Astrocyte (in vitro differentiated cells and primary cell): Measurements from ENCODE around the gene INAVA. TPM values are rescaled to one million over a fixed set of nuclear protein-coding genes. Genes with fewer than 3 reads are reported as not detected.
"Not testable (repeated sequence)": the region's sequence is repeated elsewhere in the genome, so short reads cannot be mapped to it uniquely, and the experiment has no call there.

Experiments
- DNase-seq: peaks from one replicate; pipeline ENCODE4 v3.0.0-alpha.2; 2010; ENCODE audit warnings: low read depth
- FAIRE-seq: peaks from 2 replicates; lab custom pipeline; 2011; peaks lifted over from hg19 to GRCh38; lab: Jason Lieb, UNC
- H2AFZ ChIP-seq: 2 replicates; pipeline ENCODE4 v1.6.0; 2012; ENCODE audit warnings: low read depth, low read length, inconsistent platforms
- H3K27ac ChIP-seq: 2 replicates; pipeline ENCODE4 v1.5.1; 2011; ENCODE audit warnings: low read depth, low read length, inconsistent platforms
- H3K27me3 ChIP-seq: 2 replicates; pipeline ENCODE4 v1.6.0; 2011; ENCODE audit warnings: low read length, inconsistent platforms; ENCODE audit not compliant: insufficient read depth
- H3K36me3 ChIP-seq: 2 replicates; pipeline ENCODE4 v1.5.1; 2011; ENCODE audit warnings: low read length, inconsistent platforms; ENCODE audit not compliant: insufficient read depth
- H3K4me1 ChIP-seq: 2 replicates; pipeline ENCODE4 v1.5.1; 2011; ENCODE audit warnings: low read length, inconsistent platforms; ENCODE audit not compliant: insufficient read depth
- H3K4me2 ChIP-seq: 2 replicates; pipeline ENCODE4 v1.6.0; 2012; ENCODE audit warnings: low read length, inconsistent platforms
- H3K4me3 ChIP-seq: 2 replicates; pipeline ENCODE4 v1.5.1; 2011; ENCODE audit warnings: low read depth, mild to moderate bottlenecking, low read length, inconsistent platforms; ENCODE audit not compliant: insufficient read depth
- H3K79me2 ChIP-seq: 2 replicates; pipeline ENCODE4 v1.6.0; 2012; ENCODE audit warnings: mild to moderate bottlenecking, low read length, inconsistent platforms; ENCODE audit not compliant: insufficient read depth
- H3K9ac ChIP-seq: 2 replicates; pipeline ENCODE4 v1.6.0; 2012; ENCODE audit warnings: mild to moderate bottlenecking, low read length, inconsistent platforms
- H3K9me3 ChIP-seq: 2 replicates; pipeline ENCODE4 v1.5.1; 2012; ENCODE audit warnings: low read depth, mild to moderate bottlenecking, low read length, inconsistent platforms; ENCODE audit not compliant: insufficient read depth
- H4K20me1 ChIP-seq: 2 replicates; pipeline ENCODE4 v1.6.0; 2012; ENCODE audit warnings: low read length, inconsistent platforms; ENCODE audit not compliant: insufficient read depth
- H3K27ac Mint-ChIP-seq: one replicate; pipeline ENCODE4 v1.8.0; 2021; ENCODE audit warnings: mild to moderate bottlenecking, mixed read lengths; ENCODE audit not compliant: unreplicated experiment
- H3K27me3 Mint-ChIP-seq: one replicate; pipeline ENCODE4 v1.8.0; 2021; ENCODE audit warnings: low read depth, mixed read lengths; ENCODE audit not compliant: unreplicated experiment
- H3K36me3 Mint-ChIP-seq: one replicate; pipeline ENCODE4 v1.8.0; 2021; ENCODE audit warnings: low read depth, mixed read lengths; ENCODE audit not compliant: unreplicated experiment
- H3K4me1 Mint-ChIP-seq: one replicate; pipeline ENCODE4 v1.8.0; 2021; ENCODE audit warnings: low read depth, mixed read lengths; ENCODE audit not compliant: unreplicated experiment
- H3K4me3 Mint-ChIP-seq: one replicate; pipeline ENCODE4 v1.8.0; 2021; ENCODE audit warnings: mild to moderate bottlenecking, moderate library complexity, mixed read lengths; ENCODE audit not compliant: unreplicated experiment
- H3K9me3 Mint-ChIP-seq: one replicate; pipeline ENCODE4 v1.8.0; 2021; ENCODE audit warnings: mild to moderate bottlenecking, mixed read lengths; ENCODE audit not compliant: unreplicated experiment
- CTCF ChIP-seq: IDR thresholded peaks from 2 replicates; pipeline ENCODE4 v1.5.1; 2011; ENCODE audit warnings: low read depth, mild to moderate bottlenecking, inconsistent platforms, low read length, moderate library complexity; ENCODE audit not compliant: insufficient read depth
- EZH2 ChIP-seq: IDR thresholded peaks from 2 replicates; pipeline ENCODE4 v1.6.1; 2012; ENCODE audit warnings: mild to moderate bottlenecking, low read length, inconsistent platforms; ENCODE audit not compliant: insufficient read depth
- total RNA-seq: library from RNA; stranded (reverse); gene quantifications from 2 replicates; pipeline ENCODE4 v1.2.1, GENCODE V29; 2021

Gene INAVA
- total RNA-seq, 1 donor from 2014 or later = 10.3 TPM

GRCh38 chr1:200962631-200963030, 67.9 kb downstream of the INAVA start:
- Mint-ChIP-seq H3K4me1 (peaks cover 10% of the 10 kb centered on the region), H3K36me3 (peaks cover 2% of the 10 kb centered on the region), H3K27me3 (peaks cover 29% of the 10 kb centered on the region), H3K9me3 (no peaks in the 10 kb centered on the region), H3K4me3 (no peak overlapping the region), H3K27ac (peak overlapping the region; percentile 58)
- peaks cover 2% of the 10 kb centered on the region for H3K27me3 ChIP-seq
- H3K27ac ChIP-seq = no peak overlapping the region
- no peaks in the 10 kb centered on the region for H3K4me1 ChIP-seq
- H2AFZ ChIP-seq = no peak overlapping the region
- TF ChIP-seq CTCF (no peak), EZH2 (no peak)
- FAIRE-seq (no peak), DNase-seq (no peak)
- H3K4me3 ChIP-seq = no peak overlapping the region
- no peak overlapping the region for H3K4me2 ChIP-seq
- H3K36me3 ChIP-seq = no peaks in the 10 kb centered on the region
- H3K9me3 ChIP-seq = no peaks in the 10 kb centered on the region
- no peaks in the 10 kb centered on the region for H4K20me1 ChIP-seq
- H3K9ac ChIP-seq = no peak overlapping the region
- no peaks in the 10 kb centered on the region for H3K79me2 ChIP-seq

GRCh38 chr1:200963076-200963475, 68.4 kb downstream of the INAVA start:
- H3K36me3 ChIP-seq = no peaks in the 10 kb centered on the region
- H3K4me3 Mint-ChIP-seq = no peak overlapping the region
- no peak overlapping the region for H3K27ac ChIP-seq
- H3K79me2 ChIP-seq = no peaks in the 10 kb centered on the region
- TF ChIP-seq EZH2 (no peak), CTCF (no peak)
- H4K20me1 ChIP-seq = no peaks in the 10 kb centered on the region
- H3K4me2 ChIP-seq = no peak overlapping the region
- H3K4me1 Mint-ChIP-seq = peaks cover 10% of the 10 kb centered on the region
- no peaks in the 10 kb centered on the region for H3K9me3 ChIP-seq
- peak; percentile 6 for DNase-seq
- FAIRE-seq = no peak
- H3K27ac Mint-ChIP-seq = peak overlapping the region; percentile 58
- no peak overlapping the region for H2AFZ ChIP-seq
- no peaks in the 10 kb centered on the region for H3K9me3 Mint-ChIP-seq
- no peak overlapping the region for H3K4me3 ChIP-seq
- H3K27me3 ChIP-seq = peaks cover 2% of the 10 kb centered on the region
- no peak overlapping the region for H3K9ac ChIP-seq
- H3K27me3 Mint-ChIP-seq = peaks cover 27% of the 10 kb centered on the region
- peaks cover 2% of the 10 kb centered on the region for H3K36me3 Mint-ChIP-seq
- no peaks in the 10 kb centered on the region for H3K4me1 ChIP-seq

GRCh38 chr1:200963888-200964287, 69.2 kb downstream of the INAVA start:
- not testable (repeated sequence) for H3K27ac ChIP-seq, DNase-seq, H3K4me1 ChIP-seq, H3K4me3 Mint-ChIP-seq, H3K9me3 ChIP-seq, FAIRE-seq, H3K27me3 ChIP-seq, H3K27ac Mint-ChIP-seq, H3K9me3 Mint-ChIP-seq, H3K4me2 ChIP-seq, H3K9ac ChIP-seq, H3K36me3 ChIP-seq, H3K4me3 ChIP-seq, H3K36me3 Mint-ChIP-seq, H2AFZ ChIP-seq, H3K79me2 ChIP-seq, H4K20me1 ChIP-seq
- Mint-ChIP-seq H3K27me3 (peaks cover 25% of the 10 kb centered on the region), H3K4me1 (peaks cover 10% of the 10 kb centered on the region)

Other genes with a start within 250 kb of the INAVA start
- 12.6 and 13.2 TPM in 2 replicates for gene DDX59, start 225.0 kb upstream of the INAVA start, total RNA-seq
- gene CAMSAP2, start 156.0 kb upstream of the INAVA start, total RNA-seq = 45.6 and 49.4 TPM in 2 replicates
- not detected in 2 replicates for gene GPR25, start 21.9 kb upstream of the INAVA start, total RNA-seq
- 4.7 and 5.6 TPM in 2 replicates for gene KIF21B, start 128.8 kb downstream of the INAVA start, total RNA-seq
- gene CACNA1S, start 217.5 kb downstream of the INAVA start, total RNA-seq = not detected in 2 replicates
- not detected in 2 replicates for gene ASCL5, start 232.3 kb downstream of the INAVA start, total RNA-seq